Neural progenitor cell (in vitro differentiated cells): ENCODE measurements around the gene FAT1.

ENCODE experiments used
- EZH2 ChIP-seq: fragments of 200-600 bp; sonication (generic); IDR thresholded peaks from 2 replicates; pipeline ENCODE4 v1.6.1; 2017; ENCODE audit warnings: antibody characterized with exemption, mild to moderate bottlenecking, moderate library complexity
- TF ChIP-seq, protein P1 (sequence below): fragments of 200-600 bp; sonication (generic); IDR thresholded peaks from 2 replicates; pipeline ENCODE4 v1.5.1; 2017; ENCODE audit warnings: antibody characterized with exemption, mild to moderate bottlenecking

DNA sequence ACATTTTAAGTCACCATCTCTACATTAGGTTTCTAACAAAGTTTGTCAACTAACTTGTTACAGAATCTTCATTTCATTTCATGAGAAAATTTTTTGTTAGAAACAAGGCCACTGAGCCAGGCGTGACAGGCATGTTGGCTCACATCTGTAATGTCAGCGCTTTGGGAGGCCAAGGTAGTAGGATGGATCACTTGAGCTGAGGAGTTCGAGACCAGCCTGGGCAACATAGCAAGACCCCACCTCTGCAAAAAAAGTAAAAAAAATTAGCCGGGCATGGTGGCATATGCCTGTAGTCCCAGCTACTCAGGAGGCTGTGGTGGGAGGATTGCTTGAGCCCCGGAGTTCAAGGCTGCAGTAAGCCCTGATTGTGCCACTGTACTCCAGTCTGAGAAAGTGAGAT, 32.3 kb downstream of the FAT1 start:
- TF ChIP-seq, protein P1, sequence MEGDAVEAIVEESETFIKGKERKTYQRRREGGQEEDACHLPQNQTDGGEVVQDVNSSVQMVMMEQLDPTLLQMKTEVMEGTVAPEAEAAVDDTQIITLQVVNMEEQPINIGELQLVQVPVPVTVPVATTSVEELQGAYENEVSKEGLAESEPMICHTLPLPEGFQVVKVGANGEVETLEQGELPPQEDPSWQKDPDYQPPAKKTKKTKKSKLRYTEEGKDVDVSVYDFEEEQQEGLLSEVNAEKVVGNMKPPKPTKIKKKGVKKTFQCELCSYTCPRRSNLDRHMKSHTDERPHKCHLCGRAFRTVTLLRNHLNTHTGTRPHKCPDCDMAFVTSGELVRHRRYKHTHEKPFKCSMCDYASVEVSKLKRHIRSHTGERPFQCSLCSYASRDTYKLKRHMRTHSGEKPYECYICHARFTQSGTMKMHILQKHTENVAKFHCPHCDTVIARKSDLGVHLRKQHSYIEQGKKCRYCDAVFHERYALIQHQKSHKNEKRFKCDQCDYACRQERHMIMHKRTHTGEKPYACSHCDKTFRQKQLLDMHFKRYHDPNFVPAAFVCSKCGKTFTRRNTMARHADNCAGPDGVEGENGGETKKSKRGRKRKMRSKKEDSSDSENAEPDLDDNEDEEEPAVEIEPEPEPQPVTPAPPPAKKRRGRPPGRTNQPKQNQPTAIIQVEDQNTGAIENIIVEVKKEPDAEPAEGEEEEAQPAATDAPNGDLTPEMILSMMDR: no peak
- no peak for TF ChIP-seq EZH2
